NCI-H345 treated with DMSO at 0.1 percent for 48 hours (cell line): ENCODE measurements around the gene MYO1A.
"Not testable (repeated sequence)": the region's sequence is repeated elsewhere in the genome, so short reads cannot be mapped to it uniquely, and the experiment has no call there.

ENCODE experiments used
- DNase-seq: peaks from one replicate; lab custom pipeline; 2025; ENCODE audit not compliant: unreplicated experiment; lab: John Stamatoyannopoulos, UW

MYO1A gene

DNA sequence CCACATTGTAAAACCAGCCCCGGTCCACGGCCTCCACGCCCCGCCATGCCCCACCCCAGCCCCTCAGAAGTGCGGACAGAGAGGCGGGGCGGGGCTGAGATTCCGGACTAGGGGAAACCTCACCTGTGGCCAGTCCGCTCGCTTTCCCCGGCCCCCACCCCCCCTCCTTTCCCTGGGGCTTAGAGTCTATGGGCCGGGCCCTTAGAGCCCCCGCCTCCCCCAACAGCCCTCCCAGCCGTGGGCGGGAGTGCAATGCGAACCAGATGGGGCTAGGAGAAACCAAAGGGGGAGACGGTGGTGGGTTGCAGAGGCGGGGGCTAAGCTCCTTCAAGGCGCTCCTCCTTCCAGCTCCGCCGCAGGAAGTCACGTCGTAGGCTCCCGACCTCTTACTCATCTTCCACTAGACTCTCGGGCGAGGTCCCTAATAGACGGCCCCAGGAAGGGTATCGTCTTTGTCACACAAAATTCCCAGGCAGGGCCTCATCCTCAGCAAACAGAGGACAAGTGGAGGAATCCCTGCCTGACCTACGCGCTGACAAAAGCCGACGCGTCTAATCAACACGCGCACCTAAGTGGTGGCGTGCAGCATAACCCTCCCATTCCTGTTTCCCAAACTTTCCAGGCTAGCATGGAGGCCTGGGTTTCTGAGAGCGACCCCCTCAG lies 37.9 kb upstream of the MYO1A start:
- DNase-seq: peak; percentile 38

DNA sequence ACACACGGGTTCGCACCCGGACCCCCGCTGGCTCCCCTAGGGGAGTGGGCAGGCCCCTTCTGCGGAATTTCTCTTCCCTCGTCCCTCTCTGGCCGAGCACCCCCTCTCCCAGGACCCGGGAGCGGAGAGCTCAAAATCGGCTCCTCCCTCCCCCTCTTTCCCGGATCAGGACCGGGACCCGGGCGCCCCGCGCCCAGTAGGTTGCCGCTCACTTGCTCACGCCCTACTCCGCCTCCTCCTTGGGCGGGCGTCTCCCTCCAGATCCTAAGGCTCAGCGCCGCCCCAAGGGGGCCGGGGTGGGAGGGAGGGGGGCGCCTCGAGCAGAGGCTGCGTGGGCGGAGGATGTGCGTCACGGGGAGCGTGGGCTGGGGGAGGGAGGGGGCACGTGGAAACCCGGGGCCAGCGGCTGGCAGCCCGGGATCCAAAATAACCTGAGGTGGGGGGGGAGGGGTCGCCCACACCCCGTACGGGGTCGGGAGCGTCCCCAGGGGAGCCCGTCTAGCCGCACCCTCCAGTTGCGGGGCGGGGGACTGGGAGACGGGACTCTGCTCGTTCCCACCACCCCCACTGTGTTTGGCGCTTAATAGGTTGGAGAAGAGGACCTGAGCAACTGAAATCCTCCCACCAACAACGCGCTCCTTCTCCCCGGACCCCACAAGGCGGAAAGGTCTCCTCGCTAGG lies 37.2 kb upstream of the MYO1A start:
- no peak for DNase-seq

DNA sequence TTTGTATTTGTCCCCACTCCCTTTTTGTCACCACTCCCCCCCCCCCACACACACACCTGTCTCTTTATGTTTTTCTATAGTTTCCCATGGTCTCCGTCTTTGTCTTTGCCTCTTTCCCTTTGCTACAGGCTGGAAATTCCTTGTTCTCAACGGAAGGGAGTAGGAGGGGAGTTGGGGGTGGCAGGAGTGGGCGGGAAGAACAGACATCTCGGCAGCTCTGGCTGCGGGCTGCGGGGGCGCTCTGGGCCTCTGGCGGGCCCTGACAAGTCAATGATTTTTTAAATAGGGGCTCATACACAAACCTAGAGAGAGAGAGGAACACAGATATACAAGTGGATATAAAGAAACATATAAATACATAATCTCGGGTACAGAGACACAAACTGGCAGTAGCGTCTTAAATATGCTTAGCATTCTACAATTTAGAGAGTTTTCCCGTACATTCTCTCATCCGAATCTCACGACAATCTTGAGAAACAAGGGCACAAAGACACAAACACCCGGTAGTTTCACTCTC lies 36.6 kb upstream of the MYO1A start:
- DNase-seq: no peak

GRCh38 chr12:57085999-57086492 lies 36.1 kb upstream of the MYO1A start:
- DNase-seq: no peak

DNA sequence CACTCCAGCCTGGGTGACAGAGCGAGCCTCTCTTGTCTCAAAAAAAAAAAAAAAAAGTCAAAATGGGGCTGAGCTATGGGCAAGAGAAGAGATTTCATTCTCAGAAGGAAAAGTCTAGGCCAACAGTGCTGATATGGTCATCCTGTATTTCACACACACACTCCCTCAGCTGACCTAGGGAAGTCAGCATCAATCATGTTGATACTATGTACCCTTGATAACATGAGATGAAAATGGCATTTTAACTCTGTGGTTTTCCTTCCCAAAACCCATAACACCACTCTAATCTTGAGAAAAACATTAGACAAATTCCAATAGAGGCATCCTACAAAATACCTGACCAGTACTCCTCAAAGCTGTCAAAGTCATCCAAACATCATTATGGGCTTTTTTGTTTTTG lies 30.9 kb upstream of the MYO1A start:
- DNase-seq: no peak

DNA sequence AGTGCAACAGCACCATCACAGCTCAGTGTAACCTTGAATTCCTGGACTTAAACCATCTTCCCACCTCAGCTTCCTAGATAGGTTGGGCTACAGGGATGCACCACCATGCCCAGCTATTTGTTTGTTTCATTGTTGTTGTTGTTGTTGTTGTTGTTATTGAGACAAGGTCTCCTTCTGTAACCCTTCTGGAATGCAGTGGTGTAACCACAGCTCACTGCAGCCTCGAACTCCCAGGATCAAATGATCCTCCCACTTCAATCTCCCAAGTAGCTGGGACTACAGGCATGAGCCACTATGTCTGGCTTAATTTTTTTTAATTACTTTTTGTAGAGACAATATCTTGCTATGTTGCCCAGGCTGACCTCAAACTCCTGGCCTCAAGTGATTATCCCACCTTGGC lies 29.9 kb upstream of the MYO1A start:
- DNase-seq: no peak

GRCh38 chr12:57078519-57079404 lies 28.8 kb upstream of the MYO1A start, which contains the start of gene NEMP1:
Gene NEMP1 (minus strand): TSS chr12:57078791. CDS start chr12:57078745, 46 bp downstream.
- peak; percentile 100 for DNase-seq

DNA sequence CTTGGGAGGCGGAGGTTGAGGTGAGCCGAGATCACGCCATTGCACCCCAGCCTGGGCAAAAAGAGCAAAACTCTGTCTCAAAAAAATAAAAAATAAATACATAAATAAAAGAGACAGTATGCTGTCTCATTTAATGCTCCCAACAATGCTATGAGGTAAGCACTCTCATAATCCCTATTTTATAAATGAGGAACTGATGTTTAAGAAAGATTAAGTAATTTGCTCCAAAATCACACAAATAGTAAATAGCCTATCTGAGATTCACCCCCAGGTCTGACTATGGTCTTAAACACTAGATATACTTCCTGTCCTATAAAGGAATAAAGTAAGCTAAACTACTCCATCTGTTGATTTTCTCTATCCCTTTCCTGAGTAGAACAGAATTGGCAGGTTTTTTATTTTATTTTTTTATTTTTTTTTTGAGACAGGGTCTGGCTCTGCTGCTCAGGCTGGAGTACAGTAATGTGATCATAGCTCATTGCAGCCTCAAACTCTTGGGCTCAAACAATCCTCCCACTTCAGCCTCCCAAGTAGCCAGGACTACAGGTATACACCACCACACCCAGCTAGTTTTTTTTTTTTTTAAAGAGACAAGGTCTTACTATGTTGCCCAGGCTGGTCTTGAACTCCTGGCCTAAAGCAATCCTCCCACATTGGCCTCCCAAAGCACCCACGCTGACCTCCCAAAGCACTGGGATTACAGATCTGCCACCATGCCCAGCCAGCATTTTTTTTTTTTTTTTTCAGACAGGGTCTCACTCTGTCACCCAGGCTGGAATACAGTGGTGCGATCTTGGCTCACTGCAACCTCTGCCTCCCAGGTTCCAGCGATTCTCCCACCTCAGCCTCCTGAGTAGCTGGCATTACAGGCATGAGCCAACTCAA lies 23.9 kb upstream of the MYO1A start:
- DNase-seq: not testable (repeated sequence)

DNA sequence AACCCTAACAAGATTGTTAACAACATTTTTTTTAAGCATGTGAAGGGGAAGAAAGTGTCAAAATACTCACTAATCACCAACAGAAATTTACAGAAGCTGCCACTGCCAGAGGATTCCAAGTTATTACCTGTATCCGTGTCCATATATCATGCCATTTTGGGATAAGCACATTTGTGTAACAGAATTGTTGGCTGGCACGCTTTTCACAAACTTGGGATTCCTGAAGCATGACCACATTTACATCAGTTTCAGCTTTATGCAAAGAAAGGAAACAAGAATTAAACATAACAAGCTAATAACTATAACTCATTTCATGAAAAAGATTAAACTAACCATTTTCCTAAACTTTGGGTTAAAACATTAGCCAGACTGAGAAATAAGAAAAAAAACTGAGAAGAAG lies 22.7 kb upstream of the MYO1A start:
- no peak for DNase-seq

- DNase-seq: peak; percentile 25
Measured at GRCh38 chr12:57069523-57069922, 19.6 kb upstream of the MYO1A start.

GRCh38 chr12:57066245-57066644 lies 16.3 kb upstream of the MYO1A start:
- no peak for DNase-seq

DNA sequence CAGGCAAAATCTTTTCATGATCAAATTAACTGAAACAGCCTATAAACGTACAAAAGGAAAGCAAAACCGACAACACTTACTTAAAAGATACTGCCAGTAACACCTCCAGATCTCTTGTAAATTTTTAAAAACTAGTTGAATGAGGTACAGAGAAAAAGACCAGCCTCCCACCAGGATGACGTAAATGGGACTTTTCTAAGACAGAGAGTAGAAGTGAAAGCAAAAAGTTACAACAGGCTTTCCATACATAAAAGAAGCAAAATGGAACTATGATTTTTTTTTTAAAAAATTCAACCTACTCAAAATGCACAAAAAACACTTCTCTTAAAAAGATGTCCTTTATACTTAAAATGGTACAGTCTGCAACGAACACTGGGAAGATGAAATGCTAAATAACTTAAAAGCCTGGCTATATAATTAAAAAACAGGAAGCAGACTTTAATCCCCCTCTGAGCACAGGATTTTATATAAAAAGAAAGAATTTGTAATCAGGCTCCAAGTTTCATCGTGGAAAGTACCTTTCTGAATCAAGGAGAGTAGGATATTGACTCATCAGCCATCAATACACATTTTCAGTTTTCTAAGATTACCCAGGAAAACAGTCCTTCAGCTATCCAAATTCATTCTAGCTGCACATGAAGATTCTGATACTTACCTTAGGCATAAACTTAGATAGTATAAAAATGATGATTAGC lies 14.2 kb upstream of the MYO1A start:
- no peak for DNase-seq

- DNase-seq: no peak
Measured at GRCh38 chr12:57058454-57058853, 8.5 kb upstream of the MYO1A start.

- no peak for DNase-seq
Measured at GRCh38 chr12:57057067-57057751, 7.3 kb upstream of the MYO1A start.

DNA sequence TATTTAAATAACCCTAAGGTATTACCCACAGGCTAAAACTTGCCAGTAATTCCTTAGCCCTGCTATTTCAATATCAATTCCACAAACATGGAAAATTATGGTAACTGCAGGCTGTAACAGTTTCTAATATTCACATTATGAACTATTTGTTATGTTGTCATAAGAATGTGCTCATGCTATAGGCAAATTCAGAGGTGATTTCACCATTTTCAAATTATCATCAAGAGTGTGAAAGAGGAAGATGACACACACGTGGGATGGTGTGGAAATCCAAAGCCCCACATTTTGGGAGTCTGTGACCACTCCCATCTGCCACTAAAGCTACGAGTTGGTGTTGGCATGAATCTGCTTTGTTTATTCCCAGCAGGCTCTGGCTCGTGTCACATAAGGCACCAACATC lies 5.9 kb upstream of the MYO1A start:
- no peak for DNase-seq

GRCh38 chr12:57053901-57054300 lies 4.0 kb upstream of the MYO1A start:
- DNase-seq: not testable (repeated sequence)

GRCh38 chr12:57053146-57053545 lies 3.2 kb upstream of the MYO1A start:
- not testable (repeated sequence) for DNase-seq

GRCh38 chr12:57051011-57051410 lies 1.1 kb upstream of the MYO1A start:
- no peak for DNase-seq

DNA sequence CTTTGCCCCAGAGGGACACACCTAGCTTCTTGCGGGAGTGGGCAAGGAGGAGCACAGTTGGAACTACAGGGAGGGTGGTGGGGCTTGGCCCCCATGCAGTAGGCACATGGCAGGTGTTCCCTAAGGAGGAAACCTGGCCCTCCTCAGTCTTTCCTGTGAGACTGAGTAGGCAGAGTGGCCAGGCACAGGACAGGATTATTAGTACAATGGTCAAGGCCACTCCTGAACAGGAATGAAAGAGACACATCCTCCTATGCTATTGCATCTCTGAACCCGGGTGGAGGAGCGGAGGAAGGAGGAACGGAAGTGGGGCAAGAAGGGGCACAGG lies 846 bp downstream of the MYO1A start:
- no peak for DNase-seq
